Ramos (cell line): Measurements from ENCODE around the gene SCN1B.

Source experiments
- in situ Hi-C: fragments of 300-500 bp; cut with MboI; formaldehyde crosslinking; loops from one replicate; pipeline ENCODE4 v1.14.3; 2022; ENCODE audit warnings: low sequenced_read_pairs; ENCODE audit not compliant: unreplicated experiment

Gene SCN1B

GRCh38 chr19:35088131-35088913, 58.1 kb downstream of the SCN1B start:
- in situ Hi-C loops: no loop called here

GRCh38 chr19:35089554-35089953, 59.3 kb downstream of the SCN1B start:
- in situ Hi-C loops: no loop called here
